Type B pancreatic cell (in vitro differentiated cells): ENCODE measurements around the gene PCK1. TPM values are rescaled to one million over a fixed set of nuclear protein-coding genes. Genes with fewer than 3 reads are reported as not detected.

Experiments used
- DNase-seq: peaks from one replicate; pipeline ENCODE4 v3.0.0; 2021; ENCODE audit warnings: mixed read lengths; ENCODE audit not compliant: unreplicated experiment; ENCODE audit errors: extremely low spot score
- H3K27ac Mint-ChIP-seq: 2 replicates; pipeline ENCODE4 v1.8.0; 2021; ENCODE audit warnings: mild to moderate bottlenecking, mixed read lengths
- H3K27me3 Mint-ChIP-seq: 2 replicates; pipeline ENCODE4 v1.8.0; 2021; ENCODE audit warnings: mixed read lengths
- H3K36me3 Mint-ChIP-seq: 2 replicates; pipeline ENCODE4 v1.8.0; 2021; ENCODE audit warnings: mixed read lengths
- H3K4me1 Mint-ChIP-seq: one replicate; pipeline ENCODE4 v1.8.0; 2021; ENCODE audit warnings: mixed read lengths; ENCODE audit not compliant: unreplicated experiment
- H3K4me3 Mint-ChIP-seq: 2 replicates; pipeline ENCODE4 v1.8.0; 2021; ENCODE audit warnings: mild to moderate bottlenecking, mixed read lengths
- H3K9me3 Mint-ChIP-seq: 2 replicates; pipeline ENCODE4 v1.8.0; 2021; ENCODE audit warnings: mixed read lengths
- CTCF ChIP-seq: fragments of 200-600 bp; sonication (generic); conservative IDR thresholded peaks from 2 replicates; pipeline ENCODE4 v1.5.0; 2021; ENCODE audit warnings: antibody characterized with exemption, mild to moderate bottlenecking
- total RNA-seq: library from RNA; stranded (reverse); gene quantifications from 2 replicates; pipeline ENCODE4 v1.2.1, GENCODE V29; 2021; ENCODE audit warnings: low replicate concordance

The PCK1 gene
- total RNA-seq, 1 donor from 2014 or later: 2.3 TPM

GRCh38 chr20:57559289-57559634 is 1.6 kb upstream of the PCK1 start:
- no peak overlapping the region for H3K27ac Mint-ChIP-seq
- DNase-seq: no peak
- H3K4me1 Mint-ChIP-seq: peaks cover 14% of the 10 kb centered on the region
- no peak for TF ChIP-seq CTCF
- H3K9me3 Mint-ChIP-seq: no peaks in the 10 kb centered on the region
- peaks cover 47% of the 10 kb centered on the region for H3K27me3 Mint-ChIP-seq
- H3K36me3 Mint-ChIP-seq: no peaks in the 10 kb centered on the region
- no peak overlapping the region for H3K4me3 Mint-ChIP-seq

GRCh38 chr20:57559658-57560553 is 1.0 kb upstream of the PCK1 start:
- H3K4me3 Mint-ChIP-seq: no peak overlapping the region
- no peaks in the 10 kb centered on the region for H3K36me3 Mint-ChIP-seq
- no peaks in the 10 kb centered on the region for H3K9me3 Mint-ChIP-seq
- DNase-seq: no peak
- H3K27me3 Mint-ChIP-seq: peaks cover 47% of the 10 kb centered on the region
- peaks cover 14% of the 10 kb centered on the region for H3K4me1 Mint-ChIP-seq
- no peak overlapping the region for H3K27ac Mint-ChIP-seq
- TF ChIP-seq CTCF: no peak

- no peak for TF ChIP-seq CTCF
- H3K27ac Mint-ChIP-seq: no peak overlapping the region
- no peaks in the 10 kb centered on the region for H3K9me3 Mint-ChIP-seq
- peaks cover 14% of the 10 kb centered on the region for H3K4me1 Mint-ChIP-seq
- no peak for DNase-seq
- H3K4me3 Mint-ChIP-seq: no peak overlapping the region
- H3K36me3 Mint-ChIP-seq: no peaks in the 10 kb centered on the region
- peaks cover 46% of the 10 kb centered on the region for H3K27me3 Mint-ChIP-seq
Measured at GRCh38 chr20:57561356-57562279, 708 bp downstream of the PCK1 start.

GRCh38 chr20:57562541-57563465 is 1.9 kb downstream of the PCK1 start:
- no peak overlapping the region for H3K4me3 Mint-ChIP-seq
- no peak overlapping the region for H3K27ac Mint-ChIP-seq
- peaks cover 14% of the 10 kb centered on the region for H3K4me1 Mint-ChIP-seq
- no peak for DNase-seq
- TF ChIP-seq CTCF: no peak
- H3K36me3 Mint-ChIP-seq: no peaks in the 10 kb centered on the region
- H3K9me3 Mint-ChIP-seq: no peaks in the 10 kb centered on the region
- H3K27me3 Mint-ChIP-seq: peaks cover 36% of the 10 kb centered on the region

DNA sequence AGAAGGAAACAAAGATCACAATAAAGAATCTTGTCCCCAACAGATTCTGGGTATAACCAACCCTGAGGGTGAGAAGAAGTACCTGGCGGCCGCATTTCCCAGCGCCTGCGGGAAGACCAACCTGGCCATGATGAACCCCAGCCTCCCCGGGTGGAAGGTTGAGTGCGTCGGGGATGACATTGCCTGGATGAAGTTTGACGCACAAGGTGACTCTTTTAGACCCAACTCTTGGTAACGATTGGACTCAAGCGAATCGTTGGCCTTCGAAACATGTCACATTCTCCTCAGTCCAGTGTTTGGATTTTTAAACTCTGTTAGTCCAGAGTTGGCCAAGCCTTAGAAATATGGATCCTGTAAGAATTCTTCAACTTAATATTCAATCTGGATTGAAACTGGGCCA is 2.6 kb downstream of the PCK1 start:
- H3K27ac Mint-ChIP-seq: no peak overlapping the region
- H3K4me1 Mint-ChIP-seq: peaks cover 10% of the 10 kb centered on the region
- no peaks in the 10 kb centered on the region for H3K9me3 Mint-ChIP-seq
- TF ChIP-seq CTCF: no peak
- DNase-seq: no peak
- peaks cover 29% of the 10 kb centered on the region for H3K27me3 Mint-ChIP-seq
- no peaks in the 10 kb centered on the region for H3K36me3 Mint-ChIP-seq
- H3K4me3 Mint-ChIP-seq: no peak overlapping the region
